Liver (tissue), 9 donors: ENCODE data around the gene SIL1. TPM values are rescaled to one million over a fixed set of nuclear protein-coding genes. Genes with fewer than 3 reads are reported as not detected.

Source experiments
- DNase-seq: peaks from one replicate; pipeline ENCODE4 v3.0.0-alpha.2; 2017; ENCODE audit warnings: low spot score
- H3K27ac ChIP-seq, 2 donors: one replicate each; pipeline ENCODE4 v1.7.0; 2013; ENCODE audit warnings: inconsistent platforms in 2 of 2, low read length in 2 of 2, control low read depth in 1 of 2, low read depth in 1 of 2, mild to moderate bottlenecking in 1 of 2
- H3K27me3 ChIP-seq, 4 donors: one replicate each; pipeline versions ENCODE4 v1.6.1 to v1.7.0; 2013; ENCODE audit warnings: low read length in 3 of 4, inconsistent platforms in 1 of 4, mild to moderate bottlenecking in 1 of 4, moderate library complexity in 1 of 4; ENCODE audit not compliant: control insufficient read depth in 4 of 4, insufficient read depth in 4 of 4
- H3K36me3 ChIP-seq, 4 donors: one replicate each; pipeline versions ENCODE4 v1.6.1 to v1.7.0; 2013; ENCODE audit warnings: low read length in 3 of 4, mild to moderate bottlenecking in 3 of 4, low read depth in 1 of 4, moderate library complexity in 1 of 4; ENCODE audit not compliant: control insufficient read depth in 4 of 4, insufficient read depth in 3 of 4
- H3K4me1 ChIP-seq, 4 donors: one replicate each; pipeline versions ENCODE4 v1.6.1 to v1.7.0; 2013; ENCODE audit warnings: low read length in 3 of 4, mild to moderate bottlenecking in 3 of 4, moderate library complexity in 1 of 4; ENCODE audit not compliant: control insufficient read depth in 4 of 4, insufficient read depth in 4 of 4
- H3K4me3 ChIP-seq, 3 donors: one replicate each; pipeline versions ENCODE4 v1.6.1 to v1.7.0; 2013; ENCODE audit warnings: low read length in 3 of 3, control low read depth in 1 of 3, low read depth in 1 of 3, mild to moderate bottlenecking in 1 of 3
- H3K9ac ChIP-seq, 2 donors: one replicate each; pipeline ENCODE4 v1.7.0; 2013; ENCODE audit warnings: low read length in 2 of 2, mild to moderate bottlenecking in 2 of 2, moderate library complexity in 2 of 2, control low read depth in 1 of 2, low read depth in 1 of 2
- H3K9me3 ChIP-seq, 4 donors: one replicate each; pipeline versions ENCODE4 v1.6.1 to v1.7.0; 2013; ENCODE audit warnings: low read length in 3 of 4; ENCODE audit not compliant: control insufficient read depth in 4 of 4
- CTCF ChIP-seq: fragments of 150-350 bp; IDR thresholded peaks from 2 replicates; pipeline ENCODE4 v1.5.1; 2017; ENCODE audit warnings: improper control_type of control experiment, low read depth, low read length; ENCODE audit not compliant: missing input control
- EGR1 ChIP-seq, 2 donors: IDR thresholded peaks; 2 replicates each; pipeline ENCODE4 v1.6.1; 2016 to 2018; ENCODE audit warnings: antibody characterized with exemption in 2 of 2, low read depth in 2 of 2
- FOXA2 ChIP-seq: IDR thresholded peaks from 2 replicates; pipeline ENCODE4 v1.6.1; 2016; ENCODE audit warnings: antibody characterized with exemption
- HNF4A ChIP-seq, 2 donors: conservative IDR thresholded peaks; 2 replicates each; pipeline ENCODE4 v1.6.1; 2016; ENCODE audit warnings: antibody characterized with exemption in 2 of 2, mild to moderate bottlenecking in 2 of 2
- HNF4G ChIP-seq: IDR thresholded peaks from 2 replicates; pipeline ENCODE4 v1.6.1; 2016; ENCODE audit warnings: antibody characterized with exemption
- JUND ChIP-seq, 2 donors: IDR thresholded peaks; 2 replicates each; pipeline ENCODE4 v1.6.1; 2016; ENCODE audit warnings: antibody characterized with exemption in 2 of 2
- NR2F2 ChIP-seq: IDR thresholded peaks from 2 replicates; pipeline ENCODE4 v1.6.1; 2016; ENCODE audit warnings: antibody characterized with exemption
- RAD21 ChIP-seq, 2 donors: IDR thresholded peaks; 2 replicates each; pipeline ENCODE4 v1.6.1; 2016; ENCODE audit warnings: antibody characterized with exemption in 2 of 2, mild to moderate bottlenecking in 2 of 2
- REST ChIP-seq: IDR thresholded peaks from 2 replicates; pipeline ENCODE4 v1.6.1; 2016; ENCODE audit warnings: antibody characterized with exemption, mild to moderate bottlenecking
- RXRA ChIP-seq, 2 donors: IDR thresholded peaks; 2 replicates each; pipeline ENCODE4 v1.6.1; 2017 to 2018; ENCODE audit warnings: antibody characterized with exemption in 2 of 2, mild to moderate bottlenecking in 1 of 2
- SP1 ChIP-seq: IDR thresholded peaks from 2 replicates; pipeline ENCODE4 v1.6.1; 2018; ENCODE audit warnings: antibody characterized with exemption, mild to moderate bottlenecking
- TAF1 ChIP-seq: conservative IDR thresholded peaks from 2 replicates; pipeline ENCODE4 v1.6.1; 2016; ENCODE audit warnings: antibody characterized with exemption, mild to moderate bottlenecking
- YY1 ChIP-seq: IDR thresholded peaks from 2 replicates; pipeline ENCODE4 v1.6.1; 2016; ENCODE audit warnings: antibody characterized with exemption, mild to moderate bottlenecking
- WGBS: extraction: QIAGEN DNeasy Blood & Tissue Kit; methylation state at CpG from one replicate; pipeline ENCODE4 v1.1.7; 2013; 5-methylcytosine and 5-hydroxymethylcytosine counted together
- polyA plus RNA-seq, 2 donors: library from polyadenylated mRNA; stranded (reverse) in 1 of 2; unstranded in 1 of 2; fragments of 200-250 nt in 1 of 2; fragments of >200 nt in 1 of 2; fragmentation: Nextera tagmentation in 1 of 2; extraction: Ambion mirVana in 1 of 2; gene quantifications; one replicate each; pipeline versions ENCODE4 v1.2.1 to v1.2.3, GENCODE V29; 2013 to 2015
- total RNA-seq, 2 donors: library from RNA; depleted of rRNA; stranded (reverse); fragments of >200 nt; gene quantifications; one replicate each; pipeline ENCODE4 v1.2.3, GENCODE V29; 2014
- donor health status: healthy.
- donor health status: healthy.
- donor health status: healthy.
- donor health status: healthy.
- donor health status: healthy.

Gene SIL1
- total and polyA plus RNA-seq, 4 donors: 38.1 to 95.1 (median 76.2) TPM

- no peak for TF ChIP-seq CTCF
These were observed 26.3 kb downstream of the SIL1 start (continued) for GRCh38 chr5:139171779-139172404.

- H3K4me1 ChIP-seq: no peaks in the 10 kb centered on the region
These were observed 30.0 kb downstream of the SIL1 start for GRCh38 chr5:139167952-139168720.

GRCh38 chr5:139167533-139167932 is 30.6 kb downstream of the SIL1 start:
- no peak for DNase-seq
- H3K4me3 ChIP-seq: no peak overlapping the region
- no peak overlapping the region for H3K9ac ChIP-seq
- no peaks in the 10 kb centered on the region for H3K36me3 ChIP-seq
- H3K27me3 ChIP-seq: no peaks in the 10 kb centered on the region
- TF ChIP-seq SP1 (no peak), TAF1 (no peak), REST (no peak), FOXA2 (no peak), RAD21 (IDR thresholded peaks at IDR 0.05) (no peak), JUND (IDR thresholded peaks at IDR 0.05) (no peak), HNF4G (no peak), HNF4A (conservative IDR thresholded peaks at IDR 0.05) (no peak), NR2F2 (no peak), EGR1 (IDR thresholded peaks at IDR 0.05; ENCODE audit: low read depth in 2 of 2) (no peak)
- H3K4me1 ChIP-seq: no peaks in the 10 kb centered on the region
- H3K9me3 ChIP-seq: no peaks in the 10 kb centered on the region
- 93% methylated on average over 2 of the region's 2 CpGs for WGBS
- H3K27ac ChIP-seq: no peak overlapping the region

More at GRCh38 chr5:139167952-139168720, 30.0 kb downstream of the SIL1 start:
- Histone ChIP-seq H3K27me3 (no peaks in the 10 kb centered on the region), H3K9ac (no peak overlapping the region), H3K36me3 (no peaks in the 10 kb centered on the region), H3K27ac (no peak overlapping the region), H3K9me3 (no peaks in the 10 kb centered on the region), H3K4me3 (no peak overlapping the region)
- TF ChIP-seq RXRA (IDR thresholded peaks at IDR 0.05) (no peak), RAD21 (IDR thresholded peaks at IDR 0.05) (no peak), YY1 (no peak), EGR1 (IDR thresholded peaks at IDR 0.05; ENCODE audit: low read depth in 2 of 2) (no peak), JUND (IDR thresholded peaks at IDR 0.05) (no peak)
- no peak for DNase-seq
- 75% methylated on average over 5 of the region's 5 CpGs for WGBS
